PFSK-1 (cell line): Measurements from ENCODE around the gene EIF1B.

ENCODE experiments used
- FOXP2 ChIP-seq: optimal IDR thresholded peaks from 2 replicates; pipeline ENCODE3; 2011; ENCODE audit warnings: borderline replicate concordance, control low read depth, inconsistent platforms; ENCODE audit not compliant: insufficient read depth; ENCODE audit errors: extremely low read length, extremely low read depth
- POLR2AphosphoS5 ChIP-seq: IDR thresholded peaks from 2 replicates; pipeline ENCODE4 v1.6.1; 2012; ENCODE audit warnings: low read depth, mild to moderate bottlenecking, control low read depth, low read length, moderate library complexity
- REST ChIP-seq, 2 experiments: IDR thresholded peaks; 2 replicates each; pipeline versions ENCODE4 v1.6.1 to v1.8.0; 2011 to 2012; ENCODE audit warnings: low read depth in 2 of 2, low read length in 2 of 2, control low read depth in 1 of 2, inconsistent platforms in 1 of 2, mild to moderate bottlenecking in 1 of 2, moderate library complexity in 1 of 2; ENCODE audit not compliant: insufficient read depth in 1 of 2
- SIN3A ChIP-seq: IDR thresholded peaks from 2 replicates; pipeline ENCODE4 v1.6.1; 2012; ENCODE audit warnings: mild to moderate bottlenecking, low read length, moderate library complexity, borderline replicate concordance; ENCODE audit not compliant: insufficient read depth
- TAF1 ChIP-seq: IDR thresholded peaks from 2 replicates; pipeline ENCODE4 v1.6.1; 2012; ENCODE audit warnings: low read length, control low read depth, borderline replicate concordance; ENCODE audit not compliant: insufficient read depth

- TF ChIP-seq SIN3A, result no peak
- no peak for TF ChIP-seq REST (IDR thresholded peaks at IDR 0.05; ENCODE audit: insufficient read depth in 1 of 2, low read depth in 2 of 2, low read length in 2 of 2)
- no peak for TF ChIP-seq POLR2AphosphoS5
- TF ChIP-seq TAF1, result no peak
- TF ChIP-seq FOXP2, result no peak
Measured at GRCh38 chr3:40329071-40329470, 19.6 kb downstream of the EIF1B start.
